HG02981 (cell line): ENCODE results near the gene URB1.
A peak's percentile ranks its signal among the peaks of the same experiment; 100 is the strongest.
"Not testable (repeated sequence)": the region's sequence is repeated elsewhere in the genome, so short reads cannot be mapped to it uniquely, and the experiment has no call there.

ENCODE experiments used
- ATAC-seq: cut with Tn5 transposase; IDR thresholded peaks from one replicate; pipeline ENCODE4 v1.9.1; 2021; ENCODE audit warnings: mild to moderate bottlenecking, moderate library complexity; ENCODE audit not compliant: unreplicated experiment

URB1 gene, protein sequence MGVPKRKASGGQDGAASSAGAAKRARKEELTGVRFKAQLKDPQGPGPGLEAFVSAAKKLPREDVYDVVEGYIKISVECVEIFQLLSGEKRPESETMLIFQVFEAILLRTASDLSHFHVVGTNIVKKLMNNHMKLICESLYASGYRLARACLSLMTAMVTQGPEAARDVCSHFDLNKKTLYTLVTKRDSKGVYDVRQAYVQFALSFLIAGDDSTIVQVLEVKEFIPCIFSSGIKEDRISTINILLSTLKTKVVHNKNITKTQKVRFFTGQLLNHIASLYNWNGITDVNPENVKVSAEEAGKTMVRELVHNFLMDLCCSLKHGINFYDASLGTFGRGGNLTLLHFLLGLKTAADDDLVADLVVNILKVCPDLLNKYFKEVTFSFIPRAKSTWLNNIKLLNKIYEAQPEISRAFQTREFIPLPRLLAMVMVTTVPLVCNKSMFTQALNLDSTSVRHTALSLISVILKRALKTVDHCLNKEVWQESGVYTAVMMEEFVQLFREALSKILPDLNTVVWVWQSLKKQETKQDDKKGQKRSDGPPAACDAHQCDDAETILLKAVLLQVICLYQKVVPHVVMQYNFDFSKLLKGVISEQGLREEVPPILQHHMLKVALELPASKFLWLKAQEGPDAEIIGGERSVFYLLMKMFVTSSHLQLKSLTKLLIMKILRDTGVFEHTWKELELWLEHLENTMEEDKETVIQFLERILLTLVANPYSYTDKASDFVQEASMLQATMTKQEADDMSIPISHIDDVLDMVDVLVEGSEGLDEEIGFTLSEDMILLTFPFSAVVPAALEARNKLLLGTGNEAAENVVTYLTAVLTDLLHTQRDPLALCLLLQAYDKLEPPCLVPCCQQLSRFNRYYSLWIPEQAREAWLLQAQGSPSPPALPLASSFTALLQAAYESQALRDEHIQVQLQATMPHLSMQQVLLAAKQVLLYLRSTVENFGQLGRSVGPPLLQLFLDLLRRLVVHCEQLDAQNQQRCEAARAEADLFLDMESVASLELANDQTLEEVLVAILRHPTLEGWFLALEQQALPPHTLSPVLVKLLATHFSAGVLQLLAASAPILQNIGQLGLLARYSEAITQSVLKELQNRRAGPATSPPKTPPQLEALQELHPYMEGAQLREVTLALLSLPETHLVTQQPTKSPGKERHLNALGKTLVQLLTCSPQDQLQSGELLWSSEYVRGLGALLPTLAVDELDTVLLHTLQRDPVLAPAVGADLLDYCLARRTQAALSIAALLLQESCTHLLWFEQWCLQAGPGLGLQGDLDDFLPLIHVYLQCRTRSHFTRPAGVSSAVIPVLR (N-terminal part only)

GRCh38 chr21:32392880-32393676 lies at the start of gene URB1:
URB1 (minus strand) TSS chr21:32393012; CDS start chr21:32392910, 102 bp downstream.
- ATAC-seq: peak; percentile 93

- ATAC-seq: no peak
These were observed 44.9 kb upstream of the URB1 start for GRCh38 chr21:32437729-32438128.

GRCh38 chr21:32432982-32433660 lies 40.3 kb upstream of the URB1 start:
- not testable (repeated sequence) for ATAC-seq

DNA sequence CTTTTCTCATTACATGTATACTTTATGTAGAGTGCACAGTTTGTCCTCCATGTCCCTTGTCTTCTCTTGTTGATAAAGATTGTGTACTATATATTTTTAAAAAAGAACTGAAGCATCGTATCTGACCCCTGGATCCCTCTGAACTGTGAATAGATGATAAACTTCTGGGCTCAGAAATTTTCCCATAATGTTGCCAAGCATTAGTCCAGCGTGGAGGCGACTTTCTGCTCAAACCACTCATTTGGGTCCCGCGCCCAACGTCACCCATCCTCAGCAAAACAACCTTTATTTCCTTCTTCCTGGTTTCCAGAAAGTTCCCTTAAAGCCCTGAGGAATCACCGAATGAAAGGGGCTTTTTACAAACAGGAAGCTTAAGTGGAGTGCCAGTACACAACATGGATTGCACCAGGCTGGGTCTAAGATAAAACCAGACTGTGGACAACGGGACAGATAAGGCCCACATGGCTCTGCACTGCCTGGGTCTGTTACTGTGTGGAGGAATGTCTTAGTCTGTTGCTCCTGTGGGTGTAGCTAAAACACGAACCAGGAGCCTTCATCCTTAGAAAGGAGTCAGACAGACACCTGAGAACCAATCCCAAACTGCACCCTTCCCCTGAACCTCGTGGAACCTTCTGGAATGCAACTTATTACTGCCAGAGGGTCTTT lies 35.3 kb upstream of the URB1 start:
- no peak for ATAC-seq

DNA sequence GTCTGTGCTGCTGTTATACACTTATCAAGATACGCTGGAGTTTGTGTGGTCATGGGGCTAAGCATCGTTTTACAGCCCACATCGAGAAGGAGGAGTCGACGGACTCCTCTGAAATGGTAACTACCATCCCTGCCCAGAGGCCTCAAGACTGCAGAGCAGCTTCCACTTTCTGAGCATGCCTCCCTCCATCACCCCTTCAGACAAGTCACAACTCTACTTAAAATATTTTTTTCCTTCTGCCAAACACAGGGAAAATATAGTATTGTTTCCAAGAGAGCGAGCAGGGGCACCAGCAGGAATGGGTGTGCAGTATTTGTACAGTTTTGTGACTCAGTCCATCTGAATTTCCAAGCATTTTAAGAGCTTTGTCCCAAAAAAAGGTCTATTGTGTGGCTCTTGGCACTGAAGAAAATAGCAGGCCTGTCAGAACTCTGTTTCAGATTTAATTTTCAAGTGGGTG lies 33.8 kb upstream of the URB1 start:
- ATAC-seq: no peak

DNA sequence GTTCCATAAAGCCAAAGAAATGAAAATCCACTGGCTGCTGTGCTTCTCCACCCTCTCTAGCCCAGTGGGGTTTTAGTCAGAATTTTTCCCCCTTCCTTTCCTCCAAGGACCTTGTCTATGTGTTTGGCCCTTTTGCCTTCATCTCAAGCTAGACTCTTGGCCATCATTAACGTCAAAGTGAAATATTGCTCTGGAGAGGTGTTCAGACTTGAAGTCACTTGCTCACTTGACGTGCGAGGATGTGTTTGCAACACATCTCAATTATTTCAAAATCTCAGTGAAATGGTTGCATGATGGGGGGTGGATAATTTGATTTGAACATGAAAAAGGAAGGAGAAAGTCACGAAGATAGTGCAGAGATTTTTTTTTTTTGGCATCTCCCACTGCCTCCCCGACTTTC lies 33.3 kb upstream of the URB1 start:
- no peak for ATAC-seq

- ATAC-seq: no peak
These were observed 32.8 kb upstream of the URB1 start for GRCh38 chr21:32425628-32426027.

- no peak for ATAC-seq
These were observed 31.9 kb upstream of the URB1 start for GRCh38 chr21:32424674-32425073.

- no peak for ATAC-seq
These were observed 31.4 kb upstream of the URB1 start for GRCh38 chr21:32424191-32424535.

GRCh38 chr21:32423320-32424190 lies 30.7 kb upstream of the URB1 start:
- ATAC-seq: no peak

DNA sequence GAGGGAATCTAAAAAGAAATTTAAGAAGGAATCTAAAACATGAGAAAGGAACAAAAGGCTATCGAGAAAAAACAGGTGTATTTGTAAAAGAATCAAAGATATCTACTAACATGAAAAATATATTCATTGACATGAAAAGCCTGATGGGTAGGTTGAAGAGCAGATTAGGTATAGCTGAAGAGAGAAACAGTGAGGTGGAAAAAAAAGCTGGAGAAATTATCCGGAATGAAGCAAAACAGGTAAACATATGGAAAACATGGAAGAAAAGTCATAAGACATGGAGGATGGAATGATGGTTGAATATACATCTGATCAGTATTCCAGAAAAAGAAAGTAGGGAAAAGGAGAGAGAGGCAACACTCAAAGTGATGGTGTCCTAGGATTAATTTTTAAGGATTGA lies 29.3 kb upstream of the URB1 start:
- no peak for ATAC-seq

GRCh38 chr21:32418146-32418545 lies 25.3 kb upstream of the URB1 start:
- ATAC-seq: no peak

DNA sequence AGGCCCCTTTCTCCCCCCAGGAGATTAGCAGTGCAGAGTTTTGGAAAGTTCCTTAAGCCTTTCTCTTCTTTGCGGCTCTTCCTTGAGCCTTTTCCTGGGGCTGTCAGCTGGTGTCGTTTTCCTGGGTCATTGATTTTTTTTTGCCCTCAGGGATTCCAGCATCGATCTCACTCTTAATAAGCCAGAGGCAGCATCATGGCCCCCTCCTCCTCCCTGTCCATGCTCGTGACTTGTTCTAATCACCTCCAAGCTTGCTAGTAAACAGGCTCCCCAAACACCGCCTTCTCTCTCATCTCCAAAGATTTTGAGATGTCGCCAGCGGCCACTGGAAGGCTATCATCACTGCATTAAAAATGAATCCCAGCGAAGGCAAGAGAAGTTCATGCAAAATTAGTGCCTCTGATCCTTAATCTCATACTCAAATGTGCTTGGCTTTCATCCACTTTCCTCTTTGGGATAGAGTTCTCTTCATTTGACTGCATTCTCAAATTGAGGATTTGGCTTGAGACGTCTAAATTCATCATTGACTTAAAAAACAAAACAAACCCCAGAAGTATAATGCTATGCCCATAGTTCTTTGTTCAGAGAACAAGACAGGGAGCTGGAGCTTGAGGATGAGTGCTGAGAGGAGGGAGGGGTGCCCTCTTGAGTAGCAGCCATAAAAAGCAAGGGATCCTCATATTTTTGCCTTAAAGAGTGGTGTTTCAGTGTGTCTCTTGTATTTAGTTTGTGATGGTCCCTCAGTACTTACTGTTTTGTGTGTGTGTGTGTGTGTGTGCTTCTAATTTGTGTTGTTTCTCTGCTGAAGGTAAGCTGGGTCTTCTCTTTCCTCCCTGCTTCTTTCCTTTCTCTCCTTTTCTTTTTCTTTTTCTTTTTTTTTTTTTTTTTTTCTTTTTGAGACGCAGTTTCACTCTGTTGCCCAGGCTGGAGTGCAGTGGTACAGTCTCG lies 22.9 kb upstream of the URB1 start:
- no peak for ATAC-seq

- no peak for ATAC-seq
These were observed 22.0 kb upstream of the URB1 start for GRCh38 chr21:32414579-32415358.

GRCh38 chr21:32413697-32414578 lies 21.1 kb upstream of the URB1 start:
- ATAC-seq: no peak
